ENCODE results near the gene RGS7. TPM values are rescaled to one million over a fixed set of nuclear protein-coding genes. Genes with fewer than 3 reads are reported as not detected.

Gene RGS7
- total RNA-seq, 1 donor from 2014 or later = 0.18 TPM

DNA sequence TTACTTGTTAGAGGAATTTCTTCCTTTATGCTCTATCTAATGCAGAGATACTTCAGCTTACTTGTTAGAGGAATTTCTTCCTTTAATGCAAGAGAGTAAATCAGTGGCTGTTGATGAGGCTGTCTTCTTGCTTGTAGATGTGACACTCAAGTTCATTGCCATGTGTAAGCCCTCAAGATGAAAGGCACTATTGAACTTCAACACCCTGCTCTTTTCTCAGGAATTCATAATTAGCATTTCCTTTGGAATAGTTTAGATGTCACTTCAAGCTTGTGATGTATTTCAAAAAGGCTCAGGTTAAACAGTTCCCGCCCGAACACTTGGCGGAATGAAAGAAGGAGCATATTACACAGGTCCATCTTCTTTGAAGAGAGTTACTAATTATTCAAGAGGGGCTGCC is 251.9 kb downstream of the RGS7 start:
- H2AFZ ChIP-seq (ENCODE audit: low read depth, low read length) = no peak overlapping the region
- peaks cover 8% of the 10 kb centered on the region for H3K4me1 Mint-ChIP-seq (ENCODE audit: low read depth, unreplicated experiment)
- DNase-seq (ENCODE audit: low read depth) (no peak), FAIRE-seq (no peak)
- no peaks in the 10 kb centered on the region for H3K36me3 ChIP-seq (ENCODE audit: insufficient read depth, low read length)
- H3K9ac ChIP-seq (ENCODE audit: low read length) = no peak overlapping the region
- no peaks in the 10 kb centered on the region for H3K9me3 Mint-ChIP-seq (ENCODE audit: unreplicated experiment)
- no peaks in the 10 kb centered on the region for H4K20me1 ChIP-seq (ENCODE audit: insufficient read depth, low read length)
- H3K4me2 ChIP-seq (ENCODE audit: low read length) = no peak overlapping the region
- no peak overlapping the region for H3K27ac Mint-ChIP-seq (ENCODE audit: unreplicated experiment)
- no peak overlapping the region for H3K4me3 ChIP-seq (ENCODE audit: insufficient read depth, low read depth, low read length)
- H3K27ac ChIP-seq (ENCODE audit: low read depth, low read length) = no peak overlapping the region
- no peaks in the 10 kb centered on the region for H3K36me3 Mint-ChIP-seq (ENCODE audit: low read depth, unreplicated experiment)
- no peaks in the 10 kb centered on the region for H3K4me1 ChIP-seq (ENCODE audit: insufficient read depth, low read length)
- H3K79me2 ChIP-seq (ENCODE audit: insufficient read depth, low read length) = no peaks in the 10 kb centered on the region
- TF ChIP-seq CTCF (IDR thresholded peaks at IDR 0.05; ENCODE audit: insufficient read depth, low read depth, low read length) (no peak), EZH2 (IDR thresholded peaks at IDR 0.05; ENCODE audit: insufficient read depth, low read length) (no peak)
- H3K27me3 ChIP-seq (ENCODE audit: insufficient read depth, low read length) = no peaks in the 10 kb centered on the region
- H3K4me3 Mint-ChIP-seq (ENCODE audit: unreplicated experiment) = no peak overlapping the region
- no peaks in the 10 kb centered on the region for H3K9me3 ChIP-seq (ENCODE audit: insufficient read depth, low read depth, low read length)
- H3K27me3 Mint-ChIP-seq (ENCODE audit: low read depth, unreplicated experiment) = peaks cover 8% of the 10 kb centered on the region

- H3K27ac Mint-ChIP-seq (ENCODE audit: unreplicated experiment) = no peak overlapping the region
- DNase-seq (ENCODE audit: low read depth) (no peak), FAIRE-seq (no peak)
- Histone ChIP-seq H3K36me3 (ENCODE audit: insufficient read depth, low read length) (no peaks in the 10 kb centered on the region), H3K9me3 (ENCODE audit: insufficient read depth, low read depth, low read length) (no peaks in the 10 kb centered on the region), H2AFZ (ENCODE audit: low read depth, low read length) (no peak overlapping the region), H3K9ac (ENCODE audit: low read length) (no peak overlapping the region), H3K27me3 (ENCODE audit: insufficient read depth, low read length) (no peaks in the 10 kb centered on the region), H3K4me3 (ENCODE audit: insufficient read depth, low read depth, low read length) (no peak overlapping the region), H4K20me1 (ENCODE audit: insufficient read depth, low read length) (no peaks in the 10 kb centered on the region), H3K4me2 (ENCODE audit: low read length) (no peak overlapping the region), H3K79me2 (ENCODE audit: insufficient read depth, low read length) (no peaks in the 10 kb centered on the region), H3K27ac (ENCODE audit: low read depth, low read length) (no peak overlapping the region), H3K4me1 (ENCODE audit: insufficient read depth, low read length) (no peaks in the 10 kb centered on the region)
- no peak overlapping the region for H3K4me3 Mint-ChIP-seq (ENCODE audit: unreplicated experiment)
- no peak for TF ChIP-seq CTCF (IDR thresholded peaks at IDR 0.05; ENCODE audit: insufficient read depth, low read depth, low read length)
- H3K4me1 Mint-ChIP-seq (ENCODE audit: low read depth, unreplicated experiment) = peaks cover 8% of the 10 kb centered on the region
- no peaks in the 10 kb centered on the region for H3K36me3 Mint-ChIP-seq (ENCODE audit: low read depth, unreplicated experiment)
- no peaks in the 10 kb centered on the region for H3K9me3 Mint-ChIP-seq (ENCODE audit: unreplicated experiment)
- peaks cover 2% of the 10 kb centered on the region for H3K27me3 Mint-ChIP-seq (ENCODE audit: low read depth, unreplicated experiment)
Measured at GRCh38 chr1:241102664-241103063, 254.3 kb downstream of the RGS7 start.

DNA sequence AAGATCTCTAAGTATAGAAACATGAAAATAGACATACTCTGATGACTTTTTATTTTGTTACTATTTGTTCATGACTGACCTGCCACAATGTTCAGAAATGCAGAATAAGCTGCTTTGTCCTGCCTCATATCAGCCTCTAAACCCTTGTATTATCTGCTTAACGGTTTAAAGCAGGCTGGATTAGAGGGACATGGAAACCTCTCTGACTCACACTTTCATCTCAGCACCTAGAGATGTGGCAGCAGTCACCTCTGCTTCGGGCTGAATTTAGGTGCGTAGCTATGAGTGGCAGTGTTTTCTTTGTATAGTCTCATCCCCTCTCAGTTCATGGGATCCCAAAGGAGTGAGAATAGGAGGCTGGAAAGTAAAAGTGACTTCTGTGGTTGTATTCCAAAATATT is 255.4 kb downstream of the RGS7 start:
- DNase-seq (ENCODE audit: low read depth) (no peak), FAIRE-seq (no peak)
- H2AFZ ChIP-seq (ENCODE audit: low read depth, low read length) = no peak overlapping the region
- TF ChIP-seq CTCF (IDR thresholded peaks at IDR 0.05; ENCODE audit: insufficient read depth, low read depth, low read length) = no peak
- TF ChIP-seq EZH2 (IDR thresholded peaks at IDR 0.05; ENCODE audit: insufficient read depth, low read length) = no peak
- Mint-ChIP-seq H3K27ac (ENCODE audit: unreplicated experiment) (no peak overlapping the region), H3K27me3 (ENCODE audit: low read depth, unreplicated experiment) (peaks cover 2% of the 10 kb centered on the region), H3K4me3 (ENCODE audit: unreplicated experiment) (no peak overlapping the region), H3K9me3 (ENCODE audit: unreplicated experiment) (no peaks in the 10 kb centered on the region), H3K4me1 (ENCODE audit: low read depth, unreplicated experiment) (peaks cover 8% of the 10 kb centered on the region), H3K36me3 (ENCODE audit: low read depth, unreplicated experiment) (no peaks in the 10 kb centered on the region)
- H3K27ac ChIP-seq (ENCODE audit: low read depth, low read length) = no peak overlapping the region
- H3K4me3 ChIP-seq (ENCODE audit: insufficient read depth, low read depth, low read length) = no peak overlapping the region
- H3K4me1 ChIP-seq (ENCODE audit: insufficient read depth, low read length) = no peaks in the 10 kb centered on the region
- no peaks in the 10 kb centered on the region for H3K79me2 ChIP-seq (ENCODE audit: insufficient read depth, low read length)
- no peaks in the 10 kb centered on the region for H4K20me1 ChIP-seq (ENCODE audit: insufficient read depth, low read length)
- H3K4me2 ChIP-seq (ENCODE audit: low read length) = no peak overlapping the region
- H3K9me3 ChIP-seq (ENCODE audit: insufficient read depth, low read depth, low read length) = no peaks in the 10 kb centered on the region
- H3K9ac ChIP-seq (ENCODE audit: low read length) = no peak overlapping the region
- H3K36me3 ChIP-seq (ENCODE audit: insufficient read depth, low read length) = no peaks in the 10 kb centered on the region
- H3K27me3 ChIP-seq (ENCODE audit: insufficient read depth, low read length) = no peaks in the 10 kb centered on the region

Measured in astrocyte (in vitro differentiated cells and primary cell).